Measurements from ENCODE around the gene POLR1B. TPM values are rescaled to one million over a fixed set of nuclear protein-coding genes. Genes with fewer than 3 reads are reported as not detected.
"Not testable (repeated sequence)": the region's sequence is repeated elsewhere in the genome, so short reads cannot be mapped to it uniquely, and the experiment has no call there.

The POLR1B gene
- 33.0 and 33.5 TPM in 2 replicates for total RNA-seq (2014; rRNA removed; shearing (Covaris generic))

GRCh38 chr2:112542123-112542983 is at the start of gene POLR1B:
Gene POLR1B (plus strand): TSS chr2:112542465. CDS start chr2:112542495, 30 bp downstream.
- peak; percentile 90 for DNase-seq (ENCODE audit: low spot score)

GRCh38 chr2:112493048-112493447 is 49.2 kb upstream of the POLR1B start:
- DNase-seq (ENCODE audit: low spot score) = no peak

GRCh38 chr2:112493858-112494648 is 48.2 kb upstream of the POLR1B start:
- DNase-seq (ENCODE audit: low spot score) = peak; percentile 43

- no peak for DNase-seq (ENCODE audit: low spot score)
Measured at GRCh38 chr2:112494828-112495227, 47.4 kb upstream of the POLR1B start.

- DNase-seq (ENCODE audit: low spot score) = not testable (repeated sequence)
Measured at GRCh38 chr2:112495878-112496277, 46.4 kb upstream of the POLR1B start.

- peak; percentile 60 for DNase-seq (ENCODE audit: low spot score)
Measured at GRCh38 chr2:112500850-112501484, 41.3 kb upstream of the POLR1B start.

GRCh38 chr2:112509239-112509998 is 32.8 kb upstream of the POLR1B start:
- DNase-seq (ENCODE audit: low spot score) = not testable (repeated sequence)

- DNase-seq (ENCODE audit: low spot score) = no peak
Measured at GRCh38 chr2:112516801-112517200, 25.5 kb upstream of the POLR1B start.

GRCh38 chr2:112518807-112519206 is 23.5 kb upstream of the POLR1B start:
- DNase-seq (ENCODE audit: low spot score) = no peak

GRCh38 chr2:112519506-112519905 is 22.8 kb upstream of the POLR1B start:
- no peak for DNase-seq (ENCODE audit: low spot score)

GRCh38 chr2:112520234-112520783 is 22.0 kb upstream of the POLR1B start:
- no peak for DNase-seq (ENCODE audit: low spot score)

- no peak for DNase-seq (ENCODE audit: low spot score)
Measured at GRCh38 chr2:112523291-112523777, 18.9 kb upstream of the POLR1B start.

GRCh38 chr2:112524276-112524675 is 18.0 kb upstream of the POLR1B start:
- DNase-seq (ENCODE audit: low spot score) = not testable (repeated sequence)

- no peak for DNase-seq (ENCODE audit: low spot score)
Measured at GRCh38 chr2:112528541-112528940, 13.7 kb upstream of the POLR1B start.

- DNase-seq (ENCODE audit: low spot score) = no peak
Measured at GRCh38 chr2:112529757-112530156, 12.5 kb upstream of the POLR1B start.

- no peak for DNase-seq (ENCODE audit: low spot score)
Measured at GRCh38 chr2:112530728-112531127, 11.5 kb upstream of the POLR1B start.

GRCh38 chr2:112534826-112535225 is 7.4 kb upstream of the POLR1B start:
- no peak for DNase-seq (ENCODE audit: low spot score)

- DNase-seq (ENCODE audit: low spot score) = not testable (repeated sequence)
Measured at GRCh38 chr2:112536665-112537064, 5.6 kb upstream of the POLR1B start.

GRCh38 chr2:112539306-112539705 is 3.0 kb upstream of the POLR1B start:
- no peak for DNase-seq (ENCODE audit: low spot score)

GRCh38 chr2:112540906-112541305 is 1.4 kb upstream of the POLR1B start:
- no peak for DNase-seq (ENCODE audit: low spot score)

Measured in HT-29 (cell line).